ENCODE data around the gene LRRC3B. TPM values are rescaled to one million over a fixed set of nuclear protein-coding genes. Genes with fewer than 3 reads are reported as not detected.

LRRC3B gene
- total RNA-seq, 1 experiment from 2014 or later: not detected

GRCh38 chr3:26699553-26699952 is 77.0 kb downstream of the LRRC3B start:
- no peaks in the 10 kb centered on the region for H3K27me3 ChIP-seq (ENCODE audit: low read length)
- no peak overlapping the region for H3K4me3 ChIP-seq (ENCODE audit: low read length)
- DNase-seq: no peak
- no peaks in the 10 kb centered on the region for H3K9me3 ChIP-seq (ENCODE audit: low read length)
- no peaks in the 10 kb centered on the region for H4K20me1 ChIP-seq (ENCODE audit: insufficient read depth, low read depth, low read length)
- no peak overlapping the region for H2AFZ ChIP-seq (ENCODE audit: low read length)
- H3K4me1 ChIP-seq (ENCODE audit: low read length): no peaks in the 10 kb centered on the region
- H3K79me2 ChIP-seq (ENCODE audit: low read length): no peaks in the 10 kb centered on the region
- no peaks in the 10 kb centered on the region for H3K36me3 ChIP-seq (ENCODE audit: insufficient read depth, low read length)
- H3K9me2 ChIP-seq (replicated peaks; ENCODE audit: insufficient read depth, low read length): no peaks in the 10 kb centered on the region; the same call in 1 of the 2 replicates
- H3K27ac ChIP-seq (ENCODE audit: low read length): no peak overlapping the region
- no peak overlapping the region for H3K4me2 ChIP-seq (ENCODE audit: low read depth, low read length, poor library complexity, severe bottlenecking)
- no peak overlapping the region for H3K9ac ChIP-seq (ENCODE audit: low read length)

DNA sequence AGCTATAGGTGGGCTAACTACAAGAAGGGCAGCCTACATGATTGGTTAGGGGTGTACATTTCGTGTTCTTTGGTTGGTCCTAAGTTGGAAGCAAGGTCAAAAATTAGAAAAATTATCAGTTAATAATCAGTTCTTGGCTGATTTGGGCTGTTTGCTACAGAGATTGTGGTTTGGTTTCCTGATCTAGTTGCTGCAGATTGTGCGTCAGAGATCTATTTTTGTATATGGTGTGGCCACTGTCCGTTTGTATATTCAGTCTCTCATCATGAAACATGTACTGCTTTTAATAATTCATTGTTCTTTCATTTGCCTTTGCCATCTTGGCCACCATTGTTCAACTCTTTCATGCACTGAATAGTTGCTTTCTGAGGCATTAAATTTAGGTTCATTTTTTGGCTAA is 80.9 kb downstream of the LRRC3B start:
- Histone ChIP-seq H2AFZ (ENCODE audit: low read length) (no peak overlapping the region), H3K4me1 (ENCODE audit: low read length) (no peaks in the 10 kb centered on the region), H4K20me1 (ENCODE audit: insufficient read depth, low read depth, low read length) (no peaks in the 10 kb centered on the region), H3K9me2 (replicated peaks; ENCODE audit: insufficient read depth, low read length) (peaks cover 3% of the 10 kb centered on the region; the same call in 1 of the 2 replicates), H3K4me3 (ENCODE audit: low read length) (no peak overlapping the region), H3K79me2 (ENCODE audit: low read length) (no peaks in the 10 kb centered on the region), H3K27me3 (ENCODE audit: low read length) (no peaks in the 10 kb centered on the region), H3K27ac (ENCODE audit: low read length) (no peak overlapping the region), H3K9ac (ENCODE audit: low read length) (no peak overlapping the region), H3K9me3 (ENCODE audit: low read length) (no peaks in the 10 kb centered on the region), H3K36me3 (ENCODE audit: insufficient read depth, low read length) (no peaks in the 10 kb centered on the region), H3K4me2 (ENCODE audit: low read depth, low read length, poor library complexity, severe bottlenecking) (no peak overlapping the region)
- no peak for DNase-seq

DNA sequence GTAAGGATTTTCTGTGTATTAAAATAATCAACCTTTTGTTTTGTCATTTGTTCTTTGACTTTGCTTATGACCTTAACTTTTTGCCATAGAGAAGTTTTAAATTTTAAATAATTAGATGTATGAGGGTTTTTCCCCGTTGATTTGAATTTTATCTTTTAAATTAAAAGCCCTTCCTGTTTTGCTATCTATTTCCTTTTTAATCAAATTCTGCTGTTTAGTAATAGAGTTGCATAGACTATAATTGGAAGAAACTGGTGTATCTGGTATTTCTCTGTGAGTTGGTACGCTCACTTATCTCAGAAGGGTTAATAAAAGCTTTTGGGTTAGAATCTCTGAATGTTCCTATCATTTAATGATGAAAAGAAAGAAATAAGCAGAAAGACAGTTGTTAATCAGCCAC is 82.2 kb downstream of the LRRC3B start:
- DNase-seq: no peak
- no peak overlapping the region for H3K4me3 ChIP-seq (ENCODE audit: low read length)

DNA sequence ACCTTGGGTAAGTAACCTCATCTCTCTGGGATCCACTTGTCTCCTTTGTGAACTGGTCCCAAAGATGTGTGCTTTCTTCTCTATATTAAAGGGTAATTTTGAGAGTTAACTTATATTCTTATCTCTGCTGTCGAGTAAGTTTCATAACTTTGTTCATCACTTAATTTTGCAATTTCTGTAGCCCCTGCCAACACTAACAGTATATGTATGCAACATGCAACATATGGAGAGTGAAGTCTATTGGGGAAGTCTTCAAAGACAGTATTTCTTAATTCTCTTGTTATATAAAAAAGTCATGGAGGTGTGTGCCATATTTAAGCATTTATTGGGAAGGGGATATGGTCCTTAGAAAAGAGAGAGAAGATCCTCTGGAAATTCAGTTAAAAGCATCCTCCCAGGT is 85.9 kb downstream of the LRRC3B start:
- H4K20me1 ChIP-seq (ENCODE audit: insufficient read depth, low read depth, low read length): no peaks in the 10 kb centered on the region
- H3K27ac ChIP-seq (ENCODE audit: low read length): no peak overlapping the region
- H3K79me2 ChIP-seq (ENCODE audit: low read length): no peaks in the 10 kb centered on the region
- H3K9me2 ChIP-seq (replicated peaks; ENCODE audit: insufficient read depth, low read length): peaks cover 3% of the 10 kb centered on the region; the same call in 1 of the 2 replicates
- H3K4me1 ChIP-seq (ENCODE audit: low read length): no peaks in the 10 kb centered on the region
- H2AFZ ChIP-seq (ENCODE audit: low read length): no peak overlapping the region
- H3K27me3 ChIP-seq (ENCODE audit: low read length): no peaks in the 10 kb centered on the region
- no peak overlapping the region for H3K4me2 ChIP-seq (ENCODE audit: low read depth, low read length, poor library complexity, severe bottlenecking)
- no peak overlapping the region for H3K4me3 ChIP-seq (ENCODE audit: low read length)
- H3K9me3 ChIP-seq (ENCODE audit: low read length): no peaks in the 10 kb centered on the region
- DNase-seq: no peak
- H3K36me3 ChIP-seq (ENCODE audit: insufficient read depth, low read length): no peaks in the 10 kb centered on the region
- H3K9ac ChIP-seq (ENCODE audit: low read length): no peak overlapping the region

More for the DNA sequence above, 82.2 kb downstream of the LRRC3B start:
- no peaks in the 10 kb centered on the region for H3K36me3 ChIP-seq (ENCODE audit: insufficient read depth, low read length)
- H4K20me1 ChIP-seq (ENCODE audit: insufficient read depth, low read depth, low read length): no peaks in the 10 kb centered on the region
- no peaks in the 10 kb centered on the region for H3K79me2 ChIP-seq (ENCODE audit: low read length)
- no peak overlapping the region for H2AFZ ChIP-seq (ENCODE audit: low read length)
- H3K4me1 ChIP-seq (ENCODE audit: low read length): no peaks in the 10 kb centered on the region
- no peak overlapping the region for H3K9ac ChIP-seq (ENCODE audit: low read length)
- no peak overlapping the region for H3K4me2 ChIP-seq (ENCODE audit: low read depth, low read length, poor library complexity, severe bottlenecking)
- no peak overlapping the region for H3K27ac ChIP-seq (ENCODE audit: low read length)
- H3K9me2 ChIP-seq (replicated peaks; ENCODE audit: insufficient read depth, low read length): peaks cover 3% of the 10 kb centered on the region; the same call in 1 of the 2 replicates
- H3K9me3 ChIP-seq (ENCODE audit: low read length): no peaks in the 10 kb centered on the region
- H3K27me3 ChIP-seq (ENCODE audit: low read length): no peaks in the 10 kb centered on the region

DNA sequence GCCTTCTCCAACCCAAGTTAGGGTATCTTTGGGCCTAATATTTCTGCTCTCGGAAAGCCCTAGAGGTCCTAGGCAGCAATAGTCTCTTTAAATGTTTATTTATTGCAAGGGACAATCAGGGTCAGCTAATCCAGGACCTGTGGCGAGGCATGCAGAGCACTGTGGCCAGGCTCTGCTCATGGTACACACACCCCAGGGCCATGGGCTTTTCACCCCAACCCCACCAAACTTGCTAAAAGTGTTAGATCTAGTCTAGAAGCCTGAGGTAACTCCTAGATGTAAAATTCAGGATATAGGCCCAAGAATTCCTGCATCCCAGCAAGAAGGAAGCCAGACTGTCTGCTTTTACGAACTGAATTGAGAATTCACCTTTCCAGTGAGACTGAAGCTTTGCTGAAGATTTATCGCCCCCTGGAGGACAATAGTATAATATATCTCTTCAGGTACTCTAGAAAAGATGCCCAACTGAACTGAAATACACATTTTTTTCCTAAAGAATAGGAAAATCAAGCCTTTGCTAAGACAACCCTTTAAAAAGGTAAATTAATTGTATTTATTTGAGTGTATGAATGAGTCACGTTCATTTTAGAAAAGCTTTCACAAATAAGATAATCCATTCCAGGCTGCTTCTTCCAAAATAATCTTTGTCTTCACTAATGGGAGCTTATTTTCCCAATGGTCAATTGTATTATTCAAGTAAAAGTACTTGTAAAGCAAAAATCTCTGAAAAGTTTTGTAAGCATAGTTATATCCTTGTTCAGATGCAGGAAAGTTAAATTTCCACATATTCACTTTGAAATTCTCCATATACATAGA is 89.8 kb downstream of the LRRC3B start:
- Histone ChIP-seq H3K36me3 (ENCODE audit: insufficient read depth, low read length) (no peaks in the 10 kb centered on the region), H2AFZ (ENCODE audit: low read length) (no peak overlapping the region), H3K4me1 (ENCODE audit: low read length) (no peaks in the 10 kb centered on the region), H3K79me2 (ENCODE audit: low read length) (no peaks in the 10 kb centered on the region), H4K20me1 (ENCODE audit: insufficient read depth, low read depth, low read length) (no peaks in the 10 kb centered on the region), H3K9me3 (ENCODE audit: low read length) (no peaks in the 10 kb centered on the region), H3K4me2 (ENCODE audit: low read depth, low read length, poor library complexity, severe bottlenecking) (no peak overlapping the region), H3K27ac (ENCODE audit: low read length) (no peak overlapping the region), H3K4me3 (ENCODE audit: low read length) (no peak overlapping the region), H3K27me3 (ENCODE audit: low read length) (no peaks in the 10 kb centered on the region), H3K9me2 (replicated peaks; ENCODE audit: insufficient read depth, low read length) (no peaks in the 10 kb centered on the region), H3K9ac (ENCODE audit: low read length) (no peak overlapping the region)
- peak; percentile 82 for DNase-seq

- no peak for DNase-seq
- Histone ChIP-seq H3K36me3 (ENCODE audit: insufficient read depth, low read length) (no peaks in the 10 kb centered on the region), H3K27me3 (ENCODE audit: low read length) (no peaks in the 10 kb centered on the region), H3K27ac (ENCODE audit: low read length) (no peak overlapping the region), H4K20me1 (ENCODE audit: insufficient read depth, low read depth, low read length) (no peaks in the 10 kb centered on the region), H3K9ac (ENCODE audit: low read length) (no peak overlapping the region), H3K4me2 (ENCODE audit: low read depth, low read length, poor library complexity, severe bottlenecking) (no peak overlapping the region), H3K4me3 (ENCODE audit: low read length) (no peak overlapping the region), H3K9me2 (replicated peaks; ENCODE audit: insufficient read depth, low read length) (no peaks in the 10 kb centered on the region), H3K9me3 (ENCODE audit: low read length) (no peaks in the 10 kb centered on the region), H2AFZ (ENCODE audit: low read length) (no peak overlapping the region), H3K4me1 (ENCODE audit: low read length) (no peaks in the 10 kb centered on the region), H3K79me2 (ENCODE audit: low read length) (no peaks in the 10 kb centered on the region)
Observed at GRCh38 chr3:26713091-26713490, 90.5 kb downstream of the LRRC3B start.

GRCh38 chr3:26714485-26714884 is 91.9 kb downstream of the LRRC3B start:
- H3K9me3 ChIP-seq (ENCODE audit: low read length): no peaks in the 10 kb centered on the region
- no peaks in the 10 kb centered on the region for H3K4me1 ChIP-seq (ENCODE audit: low read length)
- no peak for DNase-seq
- H3K4me2 ChIP-seq (ENCODE audit: low read depth, low read length, poor library complexity, severe bottlenecking): no peak overlapping the region
- no peak overlapping the region for H3K4me3 ChIP-seq (ENCODE audit: low read length)
- H3K36me3 ChIP-seq (ENCODE audit: insufficient read depth, low read length): no peaks in the 10 kb centered on the region
- no peaks in the 10 kb centered on the region for H3K79me2 ChIP-seq (ENCODE audit: low read length)
- H3K9me2 ChIP-seq (replicated peaks; ENCODE audit: insufficient read depth, low read length): no peaks in the 10 kb centered on the region
- no peaks in the 10 kb centered on the region for H3K27me3 ChIP-seq (ENCODE audit: low read length)
- H2AFZ ChIP-seq (ENCODE audit: low read length): no peak overlapping the region
- no peak overlapping the region for H3K9ac ChIP-seq (ENCODE audit: low read length)
- no peaks in the 10 kb centered on the region for H4K20me1 ChIP-seq (ENCODE audit: insufficient read depth, low read depth, low read length)
- H3K27ac ChIP-seq (ENCODE audit: low read length): no peak overlapping the region

GRCh38 chr3:26715431-26715830 is 92.9 kb downstream of the LRRC3B start:
- Histone ChIP-seq H3K27ac (ENCODE audit: low read length) (no peak overlapping the region), H3K4me2 (ENCODE audit: low read depth, low read length, poor library complexity, severe bottlenecking) (no peak overlapping the region), H3K9me2 (replicated peaks; ENCODE audit: insufficient read depth, low read length) (no peaks in the 10 kb centered on the region), H3K4me3 (ENCODE audit: low read length) (no peak overlapping the region), H3K79me2 (ENCODE audit: low read length) (no peaks in the 10 kb centered on the region), H3K36me3 (ENCODE audit: insufficient read depth, low read length) (no peaks in the 10 kb centered on the region), H4K20me1 (ENCODE audit: insufficient read depth, low read depth, low read length) (no peaks in the 10 kb centered on the region), H3K27me3 (ENCODE audit: low read length) (no peaks in the 10 kb centered on the region), H3K9ac (ENCODE audit: low read length) (no peak overlapping the region), H3K9me3 (ENCODE audit: low read length) (no peaks in the 10 kb centered on the region), H2AFZ (ENCODE audit: low read length) (no peak overlapping the region), H3K4me1 (ENCODE audit: low read length) (no peaks in the 10 kb centered on the region)
- DNase-seq: no peak
